HEK293T (cell line): Measurements from ENCODE around the gene WNT1.

Source experiments
- ARNT ChIP-seq: fragments of 450-650 bp; IDR thresholded peaks from 2 replicates; pipeline ENCODE4 v1.6.1; 2017; ENCODE audit warnings: mild to moderate bottlenecking
- BHLHE40 ChIP-seq: fragments of 450-650 bp; IDR thresholded peaks from 2 replicates; pipeline ENCODE4 v1.6.1; 2016; ENCODE audit warnings: mild to moderate bottlenecking, moderate library complexity, borderline replicate concordance
- ELF4 ChIP-seq: fragments of 450-650 bp; IDR thresholded peaks from 2 replicates; pipeline ENCODE4 v1.6.1; 2017; ENCODE audit warnings: antibody characterized with exemption
- FOXA1 ChIP-seq: fragments of 450-650 bp; IDR thresholded peaks from 2 replicates; pipeline ENCODE4 v1.6.1; 2016; ENCODE audit warnings: mild to moderate bottlenecking
- FOXK2 ChIP-seq: fragments of 450-650 bp; IDR thresholded peaks from 2 replicates; pipeline ENCODE4 v1.6.1; 2016; ENCODE audit warnings: mild to moderate bottlenecking
- FOXM1 ChIP-seq: fragments of 450-650 bp; IDR thresholded peaks from 2 replicates; pipeline ENCODE4 v1.6.1; 2017; ENCODE audit warnings: mild to moderate bottlenecking, borderline replicate concordance
- NFRKB ChIP-seq: fragments of 450-650 bp; IDR thresholded peaks from 2 replicates; pipeline ENCODE4 v1.6.1; 2016; ENCODE audit warnings: mild to moderate bottlenecking, moderate library complexity
- SP1 ChIP-seq: fragments of 450-650 bp; IDR thresholded peaks from 2 replicates; pipeline ENCODE4 v1.6.1; 2017
- TF ChIP-seq, protein P1 (sequence below): fragments of 450-650 bp; IDR thresholded peaks from 2 replicates; pipeline ENCODE4 v1.6.1; 2016

DNA sequence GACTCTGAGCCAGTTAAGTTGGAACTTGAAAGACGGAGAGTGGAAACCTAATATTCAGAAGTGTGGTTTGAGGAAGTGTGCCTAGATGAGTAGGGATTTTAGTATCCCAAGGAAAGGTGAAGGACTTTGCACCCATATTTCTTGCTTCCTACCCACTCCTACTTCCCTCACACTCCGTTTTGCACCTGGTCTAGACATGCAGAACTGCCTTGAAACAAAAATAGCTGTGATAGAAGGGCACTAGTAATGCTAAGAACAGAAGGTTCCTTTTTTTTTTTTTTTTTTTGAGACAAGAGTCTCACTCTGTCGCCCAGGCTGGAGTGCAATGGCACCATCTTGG is 20.1 kb upstream of the WNT1 start:
- no peak for TF ChIP-seq FOXM1
- no peak for TF ChIP-seq SP1
- TF ChIP-seq BHLHE40 = no peak
- TF ChIP-seq ARNT = no peak
- TF ChIP-seq NFRKB = no peak
- TF ChIP-seq ELF4 = no peak
- TF ChIP-seq FOXA1 = no peak
- no peak for TF ChIP-seq FOXK2
- TF ChIP-seq, protein P1, sequence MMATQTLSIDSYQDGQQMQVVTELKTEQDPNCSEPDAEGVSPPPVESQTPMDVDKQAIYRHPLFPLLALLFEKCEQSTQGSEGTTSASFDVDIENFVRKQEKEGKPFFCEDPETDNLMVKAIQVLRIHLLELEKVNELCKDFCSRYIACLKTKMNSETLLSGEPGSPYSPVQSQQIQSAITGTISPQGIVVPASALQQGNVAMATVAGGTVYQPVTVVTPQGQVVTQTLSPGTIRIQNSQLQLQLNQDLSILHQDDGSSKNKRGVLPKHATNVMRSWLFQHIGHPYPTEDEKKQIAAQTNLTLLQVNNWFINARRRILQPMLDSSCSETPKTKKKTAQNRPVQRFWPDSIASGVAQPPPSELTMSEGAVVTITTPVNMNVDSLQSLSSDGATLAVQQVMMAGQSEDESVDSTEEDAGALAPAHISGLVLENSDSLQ = no peak
